ENCODE measurements around the gene CRB2.
A peak's percentile ranks its signal among the peaks of the same experiment; 100 is the strongest.

Gene CRB2

DNA sequence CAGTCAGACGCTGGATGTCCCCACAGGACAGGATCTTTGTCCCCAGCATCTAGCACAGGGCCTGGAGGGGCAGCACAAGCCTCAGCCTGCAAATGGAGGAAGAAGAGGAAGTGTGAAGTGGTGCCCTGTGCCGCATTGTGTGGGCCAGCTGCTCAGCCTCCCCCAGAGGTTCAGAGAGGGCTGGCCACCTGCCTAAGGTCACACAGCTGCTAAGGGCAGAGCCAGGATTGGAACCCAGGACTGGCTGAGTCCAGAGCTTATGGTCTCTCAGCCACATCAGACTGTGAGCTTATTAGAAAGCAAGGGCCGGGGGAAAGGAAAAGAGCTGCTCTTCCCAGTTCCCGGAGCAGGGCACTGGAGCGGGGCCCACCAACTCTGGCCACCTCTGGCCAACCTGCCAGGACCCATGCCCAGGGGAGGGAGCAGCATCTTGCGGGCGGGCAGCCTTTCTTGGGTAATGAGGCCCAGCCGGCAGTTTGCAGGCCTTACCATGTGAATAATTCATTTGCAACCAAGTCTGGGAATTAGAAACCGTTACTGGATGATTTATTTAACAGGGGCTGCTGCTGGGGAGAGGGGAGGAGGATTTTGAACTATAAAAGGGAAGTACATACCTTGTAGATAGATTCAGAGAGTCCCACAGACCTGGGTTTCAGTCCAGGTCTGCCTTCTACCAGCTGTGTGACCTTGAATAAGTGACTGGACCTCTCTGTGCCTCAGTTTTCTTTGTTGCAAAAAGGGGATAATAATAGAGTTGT lies 11.6 kb upstream of the CRB2 start:
- H3K4me1 ChIP-seq (ENCODE audit: control insufficient read depth, insufficient read depth, low read length): peaks cover 16% of the 10 kb centered on the region
- no peaks in the 10 kb centered on the region for H3K36me3 ChIP-seq (ENCODE audit: control insufficient read depth, insufficient read depth, low read length)
- H3K27me3 ChIP-seq (ENCODE audit: control insufficient read depth, insufficient read depth, low read length): no peaks in the 10 kb centered on the region
- no peak overlapping the region for H3K9ac ChIP-seq (ENCODE audit: low read length)
- no peak overlapping the region for H3K27ac ChIP-seq (ENCODE audit: low read depth, low read length)
- no peak overlapping the region for H3K4me3 ChIP-seq (ENCODE audit: low read length)

DNA sequence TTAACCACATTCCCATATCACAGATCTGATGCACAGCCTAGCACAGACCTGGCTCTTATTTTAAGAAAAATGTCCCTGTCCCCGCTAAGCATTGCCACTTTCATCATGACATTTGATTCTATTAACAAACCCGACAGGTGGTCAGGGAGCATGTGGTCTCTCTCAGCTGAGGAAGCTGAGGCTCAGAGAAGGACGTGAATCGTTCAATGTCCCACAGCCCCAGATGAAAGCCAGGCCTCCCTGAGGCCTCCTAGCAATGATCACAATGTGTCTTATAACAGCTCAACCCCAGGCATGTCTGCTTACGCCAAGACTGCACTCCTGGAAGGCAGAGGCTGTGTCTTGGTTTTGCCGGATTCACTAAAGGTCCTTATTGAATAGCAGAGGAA lies 10.4 kb upstream of the CRB2 start:
- no peak overlapping the region for H3K9ac ChIP-seq (ENCODE audit: low read length)
- no peaks in the 10 kb centered on the region for H3K27me3 ChIP-seq (ENCODE audit: control insufficient read depth, insufficient read depth, low read length)
- peak overlapping the region; percentile 55 for H3K27ac ChIP-seq (ENCODE audit: low read depth, low read length)
- H3K36me3 ChIP-seq (ENCODE audit: control insufficient read depth, insufficient read depth, low read length): no peaks in the 10 kb centered on the region
- H3K4me1 ChIP-seq (ENCODE audit: control insufficient read depth, insufficient read depth, low read length): peaks cover 10% of the 10 kb centered on the region
- no peak overlapping the region for H3K4me3 ChIP-seq (ENCODE audit: low read length)

DNA sequence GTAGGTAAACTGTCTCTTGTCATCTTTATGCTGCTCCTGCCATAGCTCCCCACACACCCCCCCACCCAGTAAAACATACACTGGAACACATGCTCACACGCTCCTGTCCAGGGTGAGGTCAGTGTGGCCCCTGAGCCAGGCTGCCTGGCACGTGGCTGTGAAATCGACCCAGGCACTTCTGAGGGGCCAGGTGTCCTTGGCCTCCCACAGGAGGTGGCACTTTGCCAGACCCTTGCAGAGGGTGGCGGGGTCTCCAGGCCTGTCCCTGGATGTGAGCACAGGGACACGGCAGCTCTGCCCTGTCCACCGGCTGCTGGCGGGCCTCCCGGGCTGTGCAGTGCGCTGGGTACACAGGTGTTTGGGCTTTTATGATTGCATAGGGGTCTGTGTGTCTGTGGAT lies 10.0 kb upstream of the CRB2 start:
- no peaks in the 10 kb centered on the region for H3K36me3 ChIP-seq (ENCODE audit: control insufficient read depth, insufficient read depth, low read length)
- no peak overlapping the region for H3K9ac ChIP-seq (ENCODE audit: low read length)

DNA sequence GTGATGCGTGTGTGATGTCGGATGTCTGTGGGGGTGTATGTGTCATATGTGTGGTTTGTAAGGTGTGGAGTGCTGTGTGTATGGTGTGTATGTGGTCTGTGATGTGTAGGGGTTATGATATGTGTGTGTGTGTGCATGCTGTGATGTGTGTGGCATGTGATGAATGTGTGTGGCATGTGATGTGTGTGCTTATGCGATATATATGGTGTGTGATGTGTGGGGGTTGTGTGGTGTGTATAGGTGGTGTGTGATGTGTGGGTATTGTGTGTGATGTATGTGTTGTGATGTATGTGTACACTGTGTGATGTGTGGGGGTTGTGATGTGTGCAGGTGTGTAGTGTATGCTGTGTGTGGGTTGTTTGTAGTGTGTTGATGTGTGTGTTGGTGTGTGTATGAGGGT lies 9.2 kb upstream of the CRB2 start:
- peaks cover 10% of the 10 kb centered on the region for H3K4me1 ChIP-seq (ENCODE audit: control insufficient read depth, insufficient read depth, low read length)

More for the DNA sequence above, 10.0 kb upstream of the CRB2 start:
- H3K27me3 ChIP-seq (ENCODE audit: control insufficient read depth, insufficient read depth, low read length): no peaks in the 10 kb centered on the region
- no peak overlapping the region for H3K4me3 ChIP-seq (ENCODE audit: low read length)
- H3K27ac ChIP-seq (ENCODE audit: low read depth, low read length): peak overlapping the region; percentile 55
- H3K4me1 ChIP-seq (ENCODE audit: control insufficient read depth, insufficient read depth, low read length): peaks cover 10% of the 10 kb centered on the region

GRCh38 chr9:123347289-123348060 lies 8.5 kb upstream of the CRB2 start:
- H3K4me3 ChIP-seq (ENCODE audit: low read length): no peak overlapping the region
- H3K9ac ChIP-seq (ENCODE audit: low read length): no peak overlapping the region
- H3K4me1 ChIP-seq (ENCODE audit: control insufficient read depth, insufficient read depth, low read length): peaks cover 10% of the 10 kb centered on the region
- no peaks in the 10 kb centered on the region for H3K36me3 ChIP-seq (ENCODE audit: control insufficient read depth, insufficient read depth, low read length)
- H3K27me3 ChIP-seq (ENCODE audit: control insufficient read depth, insufficient read depth, low read length): no peaks in the 10 kb centered on the region
- no peak overlapping the region for H3K27ac ChIP-seq (ENCODE audit: low read depth, low read length)

More for the DNA sequence above, 9.2 kb upstream of the CRB2 start:
- Histone ChIP-seq H3K4me3 (ENCODE audit: low read length) (no peak overlapping the region), H3K27me3 (ENCODE audit: control insufficient read depth, insufficient read depth, low read length) (no peaks in the 10 kb centered on the region), H3K36me3 (ENCODE audit: control insufficient read depth, insufficient read depth, low read length) (no peaks in the 10 kb centered on the region), H3K9ac (ENCODE audit: low read length) (no peak overlapping the region), H3K27ac (ENCODE audit: low read depth, low read length) (no peak overlapping the region)

DNA sequence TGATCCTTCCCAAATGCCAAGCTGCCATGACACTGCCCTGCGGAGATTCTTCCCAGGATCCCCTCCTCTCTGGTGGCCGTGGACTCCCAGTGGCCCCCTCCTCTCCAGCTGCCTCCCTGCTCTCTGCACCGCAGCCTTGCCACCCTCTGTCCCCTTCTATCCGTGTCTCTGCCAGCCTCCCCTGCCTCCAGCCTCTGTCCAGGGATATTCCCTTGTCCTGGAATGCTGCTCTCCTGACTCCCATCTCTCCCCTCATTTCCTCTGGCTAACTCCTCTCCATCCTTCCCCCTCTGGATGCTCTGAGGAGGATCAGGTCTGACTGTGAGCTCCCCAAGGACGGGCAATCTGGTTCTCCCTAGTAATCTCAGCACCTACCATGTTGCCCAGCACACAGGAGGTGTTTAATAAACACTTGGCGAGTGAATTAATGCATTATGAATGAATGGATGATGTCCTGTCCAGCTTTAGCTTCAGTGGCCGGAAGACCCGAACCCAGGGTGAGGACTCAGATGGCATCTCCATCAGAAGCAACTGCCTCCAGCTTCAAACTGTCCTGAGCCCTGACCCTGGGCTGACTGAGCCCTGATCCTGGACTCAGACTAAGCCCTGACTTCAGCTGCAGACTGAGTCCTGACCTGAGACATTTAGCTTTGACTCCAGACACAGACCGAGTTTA lies 7.5 kb upstream of the CRB2 start:
- Histone ChIP-seq H3K9ac (ENCODE audit: low read length) (no peak overlapping the region), H3K4me3 (ENCODE audit: low read length) (no peak overlapping the region), H3K4me1 (ENCODE audit: control insufficient read depth, insufficient read depth, low read length) (peaks cover 10% of the 10 kb centered on the region), H3K27me3 (ENCODE audit: control insufficient read depth, insufficient read depth, low read length) (no peaks in the 10 kb centered on the region), H3K36me3 (ENCODE audit: control insufficient read depth, insufficient read depth, low read length) (no peaks in the 10 kb centered on the region), H3K27ac (ENCODE audit: low read depth, low read length) (no peak overlapping the region)

- Histone ChIP-seq H3K9ac (ENCODE audit: low read length) (no peak overlapping the region), H3K27me3 (ENCODE audit: control insufficient read depth, insufficient read depth, low read length) (no peaks in the 10 kb centered on the region), H3K4me3 (ENCODE audit: low read length) (no peak overlapping the region), H3K36me3 (ENCODE audit: control insufficient read depth, insufficient read depth, low read length) (no peaks in the 10 kb centered on the region), H3K27ac (ENCODE audit: low read depth, low read length) (no peak overlapping the region), H3K4me1 (ENCODE audit: control insufficient read depth, insufficient read depth, low read length) (peaks cover 10% of the 10 kb centered on the region)
Observed at GRCh38 chr9:123349033-123349432, 7.0 kb upstream of the CRB2 start.

DNA sequence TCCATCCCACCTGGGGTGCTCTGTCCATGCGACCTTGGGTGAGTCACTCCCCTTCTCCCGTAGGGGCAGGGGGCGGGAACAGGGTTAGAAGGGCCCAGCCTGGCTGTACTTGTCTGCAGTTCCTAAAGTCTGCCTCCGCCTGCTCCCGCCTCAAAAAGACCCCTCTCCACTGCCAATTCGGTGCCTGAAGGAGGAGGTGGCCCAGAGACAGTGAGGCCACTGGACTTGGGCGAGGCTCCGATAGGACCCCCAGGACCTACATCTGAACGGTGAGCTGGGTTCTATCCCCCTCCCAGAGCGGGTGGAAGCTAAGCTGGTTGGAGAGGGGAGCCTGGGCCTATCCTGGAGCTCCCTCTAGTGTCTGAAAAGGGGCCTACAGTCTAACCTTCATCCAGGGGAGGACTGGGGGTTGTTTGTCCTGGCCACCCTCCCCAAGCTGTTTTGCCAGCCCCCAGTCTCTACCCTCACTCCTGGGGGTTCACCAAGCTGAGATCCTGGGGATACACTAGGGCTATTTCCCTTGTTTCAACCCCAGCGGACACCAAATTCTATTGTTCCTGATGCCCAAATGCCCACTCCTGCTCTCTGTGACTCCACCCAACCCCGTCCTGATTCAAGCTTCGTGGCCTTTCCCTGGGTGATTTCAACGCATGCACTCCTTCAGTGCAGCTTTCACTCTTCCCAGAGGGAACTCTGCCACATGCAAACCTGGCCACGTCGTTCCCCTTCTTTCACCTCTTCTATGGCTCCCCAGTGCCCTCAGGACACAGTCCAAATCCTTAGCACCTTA lies 6.1 kb upstream of the CRB2 start:
- Histone ChIP-seq H3K9ac (ENCODE audit: low read length) (no peak overlapping the region), H3K36me3 (ENCODE audit: control insufficient read depth, insufficient read depth, low read length) (no peaks in the 10 kb centered on the region), H3K27me3 (ENCODE audit: control insufficient read depth, insufficient read depth, low read length) (no peaks in the 10 kb centered on the region), H3K4me3 (ENCODE audit: low read length) (no peak overlapping the region), H3K27ac (ENCODE audit: low read depth, low read length) (no peak overlapping the region), H3K4me1 (ENCODE audit: control insufficient read depth, insufficient read depth, low read length) (peaks cover 10% of the 10 kb centered on the region)

DNA sequence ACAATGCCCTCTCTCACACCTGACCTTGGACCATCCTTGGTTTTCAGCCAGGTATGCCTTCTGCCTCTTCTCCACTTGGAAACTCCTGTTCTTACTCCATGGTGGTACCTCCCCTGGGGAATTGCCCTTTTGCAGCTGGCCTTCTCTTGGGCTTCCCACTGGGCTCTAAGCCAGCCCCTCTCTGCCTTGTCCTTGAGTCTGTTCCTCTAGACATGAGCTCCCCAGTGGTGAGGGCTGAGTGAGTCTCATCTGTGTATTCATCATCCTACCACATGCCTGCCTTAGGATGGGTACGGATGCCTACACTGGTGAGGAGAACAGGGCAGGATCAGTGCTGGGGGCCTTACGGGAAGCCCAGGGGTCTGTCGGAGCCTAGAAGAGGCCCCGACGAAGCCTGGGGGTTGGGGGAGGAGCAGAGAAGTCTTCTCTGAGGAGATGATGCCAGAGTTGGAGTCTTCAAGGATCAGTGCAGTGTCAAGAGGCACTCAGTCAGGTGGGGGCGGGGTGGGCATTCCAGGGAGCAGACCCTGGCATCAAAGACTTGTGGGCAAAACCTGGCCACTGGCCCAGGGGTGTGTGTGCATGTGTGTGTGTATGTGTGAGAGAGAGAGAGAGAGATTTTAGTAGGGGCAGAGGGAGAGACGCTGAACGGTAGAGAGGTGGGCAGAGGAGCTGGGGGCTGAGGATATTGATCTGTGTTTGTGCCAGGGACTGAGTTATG lies 5.2 kb upstream of the CRB2 start:
- no peak overlapping the region for H3K4me3 ChIP-seq (ENCODE audit: low read length)
- no peaks in the 10 kb centered on the region for H3K36me3 ChIP-seq (ENCODE audit: control insufficient read depth, insufficient read depth, low read length)
- H3K27ac ChIP-seq (ENCODE audit: low read depth, low read length): no peak overlapping the region
- no peak overlapping the region for H3K9ac ChIP-seq (ENCODE audit: low read length)
- peaks cover 6% of the 10 kb centered on the region for H3K4me1 ChIP-seq (ENCODE audit: control insufficient read depth, insufficient read depth, low read length)
- no peaks in the 10 kb centered on the region for H3K27me3 ChIP-seq (ENCODE audit: control insufficient read depth, insufficient read depth, low read length)

DNA sequence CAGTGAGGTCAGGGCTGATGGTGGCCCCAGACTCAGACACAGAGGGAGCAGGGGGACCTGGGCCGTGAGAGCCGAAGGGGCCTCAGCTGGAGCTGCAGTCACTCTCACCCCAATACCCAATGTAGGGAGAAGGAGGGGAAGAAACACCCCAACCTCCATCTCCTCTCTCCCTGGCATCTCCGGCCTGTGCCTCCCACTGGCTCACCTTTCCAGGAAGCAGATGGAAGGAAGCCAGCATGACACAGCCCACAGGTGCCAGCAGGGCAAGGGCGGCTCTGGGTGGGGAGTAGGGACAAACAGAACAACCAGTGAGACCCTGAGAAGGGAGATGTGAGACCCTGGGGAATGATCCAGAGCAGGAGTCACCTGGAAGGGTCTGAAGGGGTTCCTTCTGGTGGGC lies 3.0 kb upstream of the CRB2 start:
- Histone ChIP-seq H3K4me1 (ENCODE audit: control insufficient read depth, insufficient read depth, low read length) (no peaks in the 10 kb centered on the region), H3K27me3 (ENCODE audit: control insufficient read depth, insufficient read depth, low read length) (no peaks in the 10 kb centered on the region)

DNA sequence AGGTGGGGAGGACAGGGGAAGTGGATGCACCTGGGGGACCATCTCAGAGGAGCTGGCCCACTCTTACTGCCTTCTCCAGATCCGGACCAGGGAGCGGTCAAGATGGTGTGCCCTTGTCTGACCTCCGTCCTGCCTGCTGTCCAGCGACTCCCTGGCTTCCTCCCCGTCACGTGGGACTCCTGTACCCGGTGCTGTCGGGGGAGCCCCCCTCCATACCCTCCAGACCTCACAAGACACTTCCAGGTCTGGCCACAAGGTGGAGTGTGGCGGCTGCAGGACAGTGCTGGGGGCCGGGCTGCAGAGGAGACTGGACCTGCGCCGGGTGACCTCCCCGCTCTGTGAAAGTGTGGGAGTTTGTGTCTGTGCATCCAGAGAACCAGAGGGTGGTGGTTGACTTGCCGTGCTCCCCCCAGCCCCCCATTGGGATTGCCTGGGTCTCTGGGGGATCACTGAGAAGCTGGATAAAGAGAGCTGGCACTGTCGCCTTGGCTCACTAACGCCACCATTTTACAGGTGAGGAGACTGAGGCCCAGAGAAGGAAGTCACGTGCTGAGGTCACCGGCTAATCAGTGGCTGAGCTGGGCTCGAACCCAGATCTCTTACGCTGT lies 1.9 kb upstream of the CRB2 start:
- Histone ChIP-seq H3K27me3 (ENCODE audit: control insufficient read depth, insufficient read depth, low read length) (no peaks in the 10 kb centered on the region), H3K9ac (ENCODE audit: low read length) (no peak overlapping the region), H3K27ac (ENCODE audit: low read depth, low read length) (no peak overlapping the region), H3K4me1 (ENCODE audit: control insufficient read depth, insufficient read depth, low read length) (no peaks in the 10 kb centered on the region), H3K36me3 (ENCODE audit: control insufficient read depth, insufficient read depth, low read length) (no peaks in the 10 kb centered on the region), H3K4me3 (ENCODE audit: low read length) (no peak overlapping the region)

More for the DNA sequence above, 3.0 kb upstream of the CRB2 start:
- Histone ChIP-seq H3K4me3 (ENCODE audit: low read length) (no peak overlapping the region), H3K9ac (ENCODE audit: low read length) (no peak overlapping the region), H3K27ac (ENCODE audit: low read depth, low read length) (no peak overlapping the region), H3K36me3 (ENCODE audit: control insufficient read depth, insufficient read depth, low read length) (no peaks in the 10 kb centered on the region)

Data from rectal smooth muscle tissue (tissue), 1 donor.